NCI-H2171 treated with DMSO at 0.1 percent for 48 hours (cell line): ENCODE measurements around the gene ZNF775.
A peak's percentile ranks its signal among the peaks of the same experiment; 100 is the strongest.

Experiments used
- DNase-seq: peaks from one replicate; lab custom pipeline; 2025; lab: John Stamatoyannopoulos, UW

The ZNF775 gene

GRCh38 chr7:150401424-150401790, 22.3 kb downstream of the ZNF775 start:
- DNase-seq, result no peak

- no peak for DNase-seq
These were observed 22.9 kb downstream of the ZNF775 start for GRCh38 chr7:150401861-150402631.

- DNase-seq, result no peak
These were observed 23.7 kb downstream of the ZNF775 start for GRCh38 chr7:150402671-150403321.

- DNase-seq, result no peak
These were observed 24.4 kb downstream of the ZNF775 start for GRCh38 chr7:150403376-150404171.

- no peak for DNase-seq
These were observed 25.2 kb downstream of the ZNF775 start for GRCh38 chr7:150404172-150404804.

- peak; percentile 61 for DNase-seq
These were observed 25.9 kb downstream of the ZNF775 start for GRCh38 chr7:150404805-150405583.

GRCh38 chr7:150405584-150406311, 26.6 kb downstream of the ZNF775 start:
- no peak for DNase-seq

GRCh38 chr7:150406312-150406566, 27.1 kb downstream of the ZNF775 start:
- DNase-seq, result no peak

- peak; percentile 76 for DNase-seq
These were observed 27.7 kb downstream of the ZNF775 start for GRCh38 chr7:150406567-150407421.

GRCh38 chr7:150407588-150408392, 28.7 kb downstream of the ZNF775 start:
- no peak for DNase-seq

- no peak for DNase-seq
These were observed 29.5 kb downstream of the ZNF775 start for GRCh38 chr7:150408393-150409299.

- no peak for DNase-seq
These were observed 30.3 kb downstream of the ZNF775 start for GRCh38 chr7:150409300-150410030.

GRCh38 chr7:150410131-150410530, 31.0 kb downstream of the ZNF775 start:
- no peak for DNase-seq

- DNase-seq, result no peak
These were observed 31.7 kb downstream of the ZNF775 start for GRCh38 chr7:150410680-150411346.

GRCh38 chr7:150411606-150412005, 32.5 kb downstream of the ZNF775 start:
- no peak for DNase-seq

- no peak for DNase-seq
These were observed 32.9 kb downstream of the ZNF775 start for GRCh38 chr7:150412016-150412415.
